Measurements from ENCODE around the gene OPRM1. TPM values are rescaled to one million over a fixed set of nuclear protein-coding genes. Genes with fewer than 3 reads are reported as not detected.

OPRM1 gene
- polyA plus RNA-seq, 5 donors = 0.09 to 0.16 TPM; not detected in 3

DNA sequence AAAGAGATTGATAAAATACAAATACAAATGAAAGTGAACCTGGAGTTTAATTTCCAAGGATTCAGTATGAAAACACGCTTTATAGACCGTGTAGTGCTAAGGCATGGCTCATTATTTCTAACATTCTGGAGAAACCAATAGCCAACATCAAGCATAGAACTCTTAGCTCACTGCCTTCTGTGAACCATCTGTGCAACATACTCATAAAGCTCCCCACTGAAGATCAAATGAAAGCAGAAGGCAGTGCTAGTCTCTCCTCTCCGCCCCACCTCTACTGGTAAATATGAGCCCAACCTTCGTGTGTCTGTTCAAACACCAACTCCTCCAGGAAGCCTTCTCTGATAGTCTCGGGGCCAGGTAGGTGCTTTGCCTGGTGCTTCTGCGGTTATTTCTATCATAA, 163.9 kb downstream of the OPRM1 start:
- no peak for DNase-seq

DNA sequence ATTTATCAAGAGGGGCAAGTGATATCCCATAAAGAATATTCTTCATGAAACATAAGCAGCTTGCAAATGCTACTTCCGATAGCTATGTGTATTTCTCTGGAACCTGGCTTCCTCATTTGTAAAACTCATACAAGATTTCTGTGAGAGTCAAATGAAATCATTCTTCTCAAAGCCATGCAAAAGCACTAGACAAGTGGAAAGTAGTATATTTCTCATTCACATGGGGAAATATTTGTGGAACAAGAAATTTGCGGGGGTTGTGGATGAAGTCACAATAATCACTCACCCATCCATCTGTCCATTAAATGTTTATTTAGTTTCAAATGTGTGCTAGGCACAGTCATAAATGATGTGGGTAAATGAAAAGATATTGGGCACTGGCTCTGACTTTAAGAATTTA, 167.1 kb downstream of the OPRM1 start:
- DNase-seq = no peak

DNA sequence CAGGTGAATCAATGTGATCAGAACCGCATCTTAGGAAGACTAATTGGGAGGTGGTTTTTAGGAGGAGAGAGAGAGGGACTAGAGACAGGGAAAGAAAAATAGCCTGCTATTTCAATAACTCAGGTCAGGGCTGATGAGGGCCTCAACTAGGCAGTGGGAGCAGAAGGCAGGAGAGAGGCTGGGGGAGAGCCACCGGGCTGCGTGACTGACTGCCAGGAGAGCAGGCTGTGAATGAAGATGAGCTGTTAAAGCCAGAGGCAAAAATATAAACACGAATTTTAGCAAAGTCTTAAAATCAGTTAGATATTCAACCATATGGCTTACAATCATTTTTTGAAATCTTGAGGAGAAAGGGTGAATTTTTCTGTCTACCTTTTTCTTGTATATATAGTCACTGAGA, 168.0 kb downstream of the OPRM1 start:
- no peak for DNase-seq

DNA sequence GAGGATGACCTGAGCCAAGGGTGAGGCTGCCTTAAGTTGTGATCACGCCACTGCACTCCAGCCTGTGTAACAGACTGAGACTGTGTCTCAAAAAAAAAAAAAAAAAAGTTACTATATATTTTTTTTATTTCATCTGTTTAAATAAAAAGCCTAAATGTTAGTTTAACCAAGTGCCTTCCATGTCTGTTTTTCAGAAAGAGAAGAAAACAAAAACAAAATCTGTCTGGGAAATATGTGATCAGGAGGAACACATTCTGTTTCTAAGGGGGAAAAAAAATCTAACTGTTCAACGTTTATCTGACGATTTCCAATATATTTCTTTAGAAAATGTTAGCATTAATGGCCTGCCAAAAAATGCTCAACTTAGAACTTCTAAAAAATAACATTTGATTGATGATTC, 170.5 kb downstream of the OPRM1 start:
- no peak for DNase-seq

DNA sequence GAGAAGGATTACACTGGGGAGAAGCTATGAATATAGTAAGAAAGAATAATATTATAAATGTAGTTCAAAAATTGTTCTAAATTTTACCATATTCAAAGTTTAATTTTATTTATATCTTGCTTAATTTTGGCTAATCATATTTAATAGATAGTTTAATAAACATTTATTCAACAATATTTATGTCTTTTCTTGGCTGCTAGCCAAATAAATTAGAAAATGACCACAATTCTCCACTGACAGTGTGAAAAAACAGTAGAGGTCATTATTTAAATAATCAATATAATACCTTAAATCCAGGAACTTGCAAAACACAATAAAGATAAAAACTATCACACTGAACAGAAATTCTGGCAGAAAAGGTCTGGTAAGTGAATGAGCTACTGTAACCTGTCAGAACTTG, 171.6 kb downstream of the OPRM1 start:
- no peak for DNase-seq

DNA sequence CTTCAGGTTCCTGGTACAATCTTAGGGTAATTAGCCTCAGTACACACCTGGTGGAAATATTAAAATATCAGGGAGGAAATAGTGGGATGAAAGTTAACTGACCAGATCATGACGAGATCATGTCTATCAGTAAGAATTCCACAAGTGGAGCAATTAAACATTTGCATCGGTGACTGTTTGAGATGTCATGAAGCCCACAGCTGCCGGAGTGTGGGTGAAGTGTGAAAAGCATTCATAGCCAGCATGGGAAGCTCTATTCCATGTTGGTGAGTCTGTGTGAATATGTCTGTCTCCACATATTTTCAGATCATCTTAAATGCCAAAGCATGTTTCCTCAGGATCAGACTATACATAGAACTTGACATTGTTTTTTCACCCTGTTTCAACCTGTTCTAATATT, 174.7 kb downstream of the OPRM1 start:
- DNase-seq = no peak

DNA sequence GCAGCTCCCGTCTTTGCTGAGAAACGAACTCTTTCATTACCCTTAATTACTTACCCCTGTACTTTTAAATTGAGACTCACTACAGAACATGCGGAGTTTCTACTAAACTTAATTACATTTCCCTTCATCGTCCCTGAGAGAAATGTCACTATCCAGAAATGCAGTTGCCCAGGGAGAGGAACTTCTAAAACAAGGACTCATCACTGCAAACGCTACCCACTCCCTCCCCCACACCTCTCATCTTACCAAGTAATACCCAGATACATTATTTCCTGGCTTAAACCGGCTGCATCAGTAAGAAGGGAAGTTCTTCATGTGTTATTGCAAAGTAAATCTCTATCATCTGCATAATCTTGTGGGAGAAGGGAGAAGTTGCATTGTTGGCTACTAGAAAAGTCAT, 179.3 kb downstream of the OPRM1 start:
- no peak for DNase-seq

DNA sequence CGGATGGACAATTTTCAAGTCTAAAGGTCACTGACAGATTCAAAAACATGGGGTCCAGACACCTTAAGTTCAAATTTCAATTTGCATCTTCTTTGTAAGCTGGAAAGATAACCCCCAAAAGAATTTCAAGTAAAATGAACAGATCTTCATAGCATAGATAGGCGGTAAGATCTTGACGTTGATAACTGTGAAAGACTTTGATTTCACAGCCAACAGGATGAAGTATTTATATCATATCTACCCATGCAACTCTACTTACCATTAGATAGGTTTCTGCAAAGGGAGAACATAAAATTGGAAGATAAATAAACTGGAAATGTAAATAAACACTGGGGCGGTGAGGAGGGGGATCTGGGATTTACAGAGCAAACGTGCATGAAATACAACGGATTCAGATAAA, 179.7 kb downstream of the OPRM1 start:
- DNase-seq = no peak

DNA sequence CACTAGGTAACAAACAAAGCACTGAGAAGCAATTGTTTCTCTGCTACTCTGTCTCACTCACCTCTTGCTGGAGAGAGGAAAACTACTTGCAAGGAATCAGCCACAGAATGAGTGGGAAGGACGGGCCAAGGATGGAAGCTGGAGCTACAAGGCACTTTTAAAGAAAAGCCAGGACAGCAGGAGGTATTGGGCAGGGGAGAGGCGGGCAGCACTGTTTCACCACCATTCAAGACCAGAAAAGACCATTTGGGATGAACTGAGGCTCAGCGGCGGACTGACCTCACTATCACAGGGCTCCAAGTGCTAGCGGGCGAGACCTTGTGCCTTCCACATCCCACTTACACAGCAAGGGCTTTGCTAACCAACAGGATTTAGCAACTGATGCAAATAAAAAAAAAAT, 180.2 kb downstream of the OPRM1 start:
- no peak for DNase-seq

DNA sequence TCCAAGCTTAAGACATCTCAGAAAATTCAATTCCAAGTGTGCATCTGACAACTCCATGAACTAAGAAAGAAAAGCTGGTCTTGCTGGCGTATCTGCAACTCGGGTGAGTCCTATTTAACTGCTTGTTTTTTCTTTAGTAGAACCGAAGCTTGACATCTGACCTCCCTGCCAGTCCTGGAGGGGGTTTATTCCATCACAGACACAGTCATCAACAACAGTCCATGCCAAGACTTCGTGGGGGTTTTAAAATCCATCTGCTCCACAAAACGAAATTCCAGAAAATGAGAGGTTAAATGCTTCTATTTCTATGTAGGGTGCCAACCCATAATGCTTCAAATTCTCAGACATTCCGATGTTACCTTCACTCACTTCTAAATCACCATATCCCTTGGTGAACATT, 183.7 kb downstream of the OPRM1 start:
- DNase-seq = no peak

DNA sequence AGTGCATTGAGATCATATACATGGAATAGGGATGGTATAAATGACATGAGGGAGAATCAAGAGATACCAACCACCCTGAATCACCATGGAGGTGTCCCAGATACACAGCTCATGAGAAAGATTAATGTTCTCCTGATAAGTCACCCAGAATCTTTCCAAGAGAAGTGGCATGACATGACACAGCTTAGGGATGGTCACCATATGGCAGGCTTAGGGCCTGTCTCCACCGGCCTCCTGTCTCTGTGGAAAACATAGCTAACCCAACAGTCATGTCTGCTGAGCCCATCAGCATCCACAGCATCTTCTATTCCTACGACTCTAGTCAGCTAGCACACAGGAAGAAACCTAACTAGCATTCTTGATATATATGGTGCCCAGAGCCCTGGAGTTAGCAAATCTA, 184.3 kb downstream of the OPRM1 start:
- no peak for DNase-seq

DNA sequence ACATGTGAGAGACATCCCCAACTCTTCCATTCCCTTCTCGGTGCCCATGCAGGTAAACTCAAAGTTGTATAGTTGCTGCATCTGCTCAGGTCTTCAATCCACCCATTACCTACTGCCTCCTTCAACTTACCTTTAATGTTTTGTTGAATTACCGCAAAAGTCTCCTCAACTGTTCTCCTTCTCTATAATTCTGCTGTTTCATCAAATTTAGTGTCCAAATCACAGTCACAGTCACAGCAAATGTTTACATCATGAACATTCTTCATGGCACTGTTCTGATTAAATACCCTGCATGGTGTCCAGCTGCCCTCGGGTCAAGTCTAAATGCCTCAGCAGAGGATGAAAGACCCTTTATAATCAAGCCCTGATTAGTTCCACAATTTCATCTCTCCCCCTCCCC, 187.4 kb downstream of the OPRM1 start:
- DNase-seq = no peak

DNA sequence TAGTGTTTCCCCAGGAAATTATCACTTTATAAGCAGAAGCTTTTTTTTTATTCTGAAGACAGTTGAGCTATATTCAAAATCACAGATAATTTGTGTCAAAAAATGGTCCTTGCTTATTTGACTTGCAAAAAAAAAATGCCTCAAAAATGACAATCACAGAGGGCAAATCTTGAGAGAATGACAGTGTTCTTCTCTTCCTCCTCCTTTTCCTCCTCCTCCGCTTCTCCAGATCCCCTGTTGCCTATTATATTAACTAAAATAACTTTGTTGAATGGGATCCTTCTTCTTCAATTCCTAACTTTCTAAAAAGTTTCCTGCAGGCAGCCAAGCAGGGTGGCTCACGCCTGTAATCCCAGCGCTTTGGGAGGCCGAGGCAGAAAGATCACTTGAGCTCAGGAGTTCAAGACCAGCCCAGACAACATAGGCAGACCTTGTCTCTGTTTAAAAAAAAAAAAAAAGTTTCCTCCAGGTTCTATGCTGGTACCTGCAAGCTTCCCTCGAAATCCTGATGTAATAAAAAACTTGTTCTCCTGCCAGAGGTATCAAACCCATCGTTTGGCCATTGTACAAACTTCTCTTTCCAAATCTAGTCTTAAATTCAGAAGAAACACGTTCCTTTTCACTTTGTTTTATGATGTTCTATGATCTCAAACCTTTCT, 189.0 kb downstream of the OPRM1 start:
- DNase-seq = no peak

DNA sequence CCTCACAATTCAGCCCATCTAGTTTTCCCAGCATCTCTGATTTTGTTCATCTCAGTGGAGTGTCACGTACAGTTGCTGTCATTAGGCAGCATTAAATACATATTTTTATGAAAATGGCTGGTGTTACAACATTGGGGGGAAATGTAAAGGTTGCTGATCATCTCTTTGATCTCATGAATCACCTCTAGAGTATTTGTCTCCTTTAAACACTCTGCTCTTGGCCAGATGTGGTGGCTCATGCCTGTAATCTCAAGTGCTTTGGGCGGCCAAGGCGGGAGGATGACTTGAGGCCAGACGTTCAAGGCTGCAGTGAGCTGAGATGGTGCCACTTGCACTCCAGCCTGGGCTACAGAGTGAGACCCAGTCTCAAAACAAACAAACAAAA, 189.5 kb downstream of the OPRM1 start:
- no peak for DNase-seq

DNA sequence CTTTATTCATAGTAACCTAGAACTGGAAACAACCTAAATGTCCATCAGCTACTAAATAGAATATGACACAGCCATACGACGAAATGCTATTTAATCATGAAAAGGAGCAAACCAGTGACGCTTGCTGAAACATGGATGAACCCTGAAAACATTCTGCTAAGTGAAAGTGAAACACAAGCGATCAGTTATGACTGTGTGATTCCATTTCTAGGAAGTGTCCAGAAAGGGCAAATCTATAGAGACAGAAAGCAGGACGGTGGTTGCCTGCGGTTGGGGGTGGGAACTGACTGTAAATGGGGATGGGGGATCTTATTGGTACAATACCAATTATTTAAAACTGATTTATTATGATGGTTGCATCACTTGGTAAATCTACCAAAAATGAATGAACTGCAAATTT, 190.7 kb downstream of the OPRM1 start:
- DNase-seq = no peak

DNA sequence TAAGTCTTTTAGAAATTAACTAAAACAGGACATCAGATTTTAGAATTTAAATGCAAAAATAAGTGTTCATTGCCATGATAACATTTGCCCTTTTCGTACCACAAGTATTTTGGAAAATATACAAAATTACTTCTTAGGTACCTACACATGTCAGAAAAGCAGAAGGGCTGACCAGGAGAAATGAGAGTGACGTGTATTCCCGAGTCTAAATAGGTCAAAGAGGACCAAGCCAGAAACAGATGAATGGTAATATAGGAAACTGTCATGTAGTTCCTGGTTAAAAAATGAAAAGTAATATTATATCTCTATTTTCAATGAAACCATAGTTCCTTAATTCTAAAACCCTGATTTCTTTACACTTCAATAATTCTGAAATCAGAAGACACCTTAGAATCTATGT, 191.4 kb downstream of the OPRM1 start:
- DNase-seq = no peak

DNA sequence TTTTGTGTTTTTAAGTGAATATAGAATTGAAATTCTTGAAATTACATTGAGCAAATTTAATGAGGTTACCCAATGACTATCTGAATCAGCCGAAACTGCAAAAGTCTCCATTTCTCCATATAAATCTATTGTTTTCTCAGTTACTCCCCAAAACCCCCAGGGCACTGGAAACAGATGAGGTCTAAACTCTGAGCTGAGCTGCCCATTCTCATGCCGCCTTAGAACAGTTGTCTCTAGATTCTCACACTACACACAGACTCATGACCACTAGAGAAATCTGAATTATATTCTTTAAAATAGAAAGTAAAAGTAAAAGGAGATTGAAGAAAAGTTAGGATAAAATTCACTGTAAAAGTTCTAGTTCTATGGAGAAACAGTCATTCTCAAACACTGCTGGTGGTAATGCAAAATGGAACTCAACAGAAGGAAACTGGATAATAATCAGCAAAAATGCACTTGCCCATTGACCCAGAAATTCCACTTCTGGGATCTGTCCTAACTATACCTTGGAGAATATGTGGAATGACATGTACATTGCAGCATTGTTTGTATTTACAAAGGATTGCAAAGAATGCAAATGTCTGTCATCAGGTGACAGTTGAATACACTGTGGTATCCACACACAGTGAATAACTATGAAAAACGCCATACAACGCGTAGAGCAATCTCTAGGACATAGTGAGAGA, 192.0 kb downstream of the OPRM1 start:
- no peak for DNase-seq

DNA sequence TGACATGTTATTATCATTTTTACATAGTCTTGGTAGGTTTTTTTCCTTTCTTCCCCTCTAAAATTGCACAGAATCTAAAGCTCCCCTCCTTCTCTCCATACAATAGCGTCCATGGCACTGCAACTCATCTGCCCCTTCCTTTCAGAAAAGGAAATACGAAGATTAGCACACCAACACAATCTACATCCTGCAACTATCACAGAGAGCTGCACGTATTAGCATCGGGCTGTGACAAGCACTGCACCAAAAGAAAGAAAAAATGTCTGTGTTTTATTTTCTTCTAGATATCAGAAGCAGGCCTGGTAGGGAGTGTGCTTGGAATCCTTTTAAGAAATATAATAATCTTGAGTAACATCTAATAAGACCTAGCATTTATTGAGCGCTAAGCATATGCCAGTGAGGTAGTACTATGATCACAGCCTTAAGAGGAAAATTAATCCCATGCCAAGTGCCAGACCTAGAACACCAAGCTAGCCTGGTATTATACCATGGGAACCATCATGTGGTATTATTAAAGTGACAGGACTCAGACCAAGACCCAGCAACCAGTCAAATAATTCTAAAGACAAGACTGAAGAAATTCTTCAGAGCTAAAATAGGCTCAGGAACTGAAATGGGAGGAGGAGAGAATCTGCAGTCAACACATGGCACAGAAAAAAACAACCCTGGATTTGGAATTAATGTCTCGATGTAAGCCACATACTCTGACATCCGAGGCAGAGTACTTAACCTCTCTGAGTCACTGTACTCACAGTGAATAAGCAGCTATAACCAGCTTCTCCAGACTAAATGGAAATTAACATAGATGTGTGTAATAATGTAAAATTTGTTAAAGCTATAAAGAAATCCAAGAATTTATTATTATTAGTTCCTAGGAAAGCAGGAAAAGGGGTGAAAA, 193.2 kb downstream of the OPRM1 start:
- no peak for DNase-seq

DNA sequence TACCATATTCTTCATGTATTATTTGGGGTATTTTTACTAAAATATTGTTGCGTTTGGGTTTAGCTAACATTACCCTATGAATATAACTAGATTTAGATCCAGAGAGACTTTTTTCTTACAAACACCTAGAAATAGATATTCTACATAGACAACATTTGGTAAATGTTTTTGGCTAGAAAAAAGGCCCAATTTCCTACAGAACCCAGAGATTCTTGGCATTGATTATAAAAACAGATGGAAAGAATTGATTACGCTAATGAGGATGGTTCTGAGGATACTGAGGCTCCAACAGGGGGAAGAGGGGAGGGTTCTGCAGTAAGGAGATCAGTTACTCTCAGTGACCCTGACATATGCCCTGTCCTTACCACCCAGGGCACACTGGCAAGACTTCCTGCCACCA, 194.3 kb downstream of the OPRM1 start:
- no peak for DNase-seq

DNA sequence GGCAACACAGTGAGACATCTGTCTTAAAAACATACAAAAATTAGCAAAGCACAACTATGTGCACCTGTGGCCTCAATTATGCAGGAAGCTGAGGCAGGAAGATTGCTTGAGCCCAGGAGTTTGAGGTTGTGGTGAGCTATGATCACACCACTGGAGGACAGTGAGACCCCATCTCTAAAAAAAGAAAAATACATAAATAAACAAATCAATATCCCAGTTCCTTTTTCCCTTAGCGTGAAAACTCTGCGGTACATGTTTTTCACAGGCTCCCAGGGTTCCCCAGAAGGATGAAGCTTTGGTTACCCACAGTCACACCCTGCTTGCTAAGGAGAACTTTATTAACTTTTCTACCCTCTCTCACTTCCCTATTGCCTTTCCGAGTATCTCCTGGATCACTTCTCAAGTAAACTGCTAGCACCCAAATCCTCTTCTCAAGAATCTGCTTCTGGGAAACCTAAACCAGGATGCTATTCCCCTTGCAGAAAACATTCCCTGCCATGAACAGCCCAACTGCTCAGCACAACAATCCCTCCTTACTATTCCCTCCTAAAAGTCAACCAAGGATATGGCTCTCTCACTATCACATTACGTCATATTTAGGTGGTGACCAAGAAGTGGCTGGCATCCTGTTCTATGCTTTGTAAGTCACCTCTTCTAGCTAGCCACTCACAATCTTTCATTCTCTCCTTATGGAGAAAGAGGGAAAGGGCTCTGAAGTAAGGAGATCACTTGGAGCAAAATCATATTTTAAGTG, 195.2 kb downstream of the OPRM1 start:
- DNase-seq = no peak

DNA sequence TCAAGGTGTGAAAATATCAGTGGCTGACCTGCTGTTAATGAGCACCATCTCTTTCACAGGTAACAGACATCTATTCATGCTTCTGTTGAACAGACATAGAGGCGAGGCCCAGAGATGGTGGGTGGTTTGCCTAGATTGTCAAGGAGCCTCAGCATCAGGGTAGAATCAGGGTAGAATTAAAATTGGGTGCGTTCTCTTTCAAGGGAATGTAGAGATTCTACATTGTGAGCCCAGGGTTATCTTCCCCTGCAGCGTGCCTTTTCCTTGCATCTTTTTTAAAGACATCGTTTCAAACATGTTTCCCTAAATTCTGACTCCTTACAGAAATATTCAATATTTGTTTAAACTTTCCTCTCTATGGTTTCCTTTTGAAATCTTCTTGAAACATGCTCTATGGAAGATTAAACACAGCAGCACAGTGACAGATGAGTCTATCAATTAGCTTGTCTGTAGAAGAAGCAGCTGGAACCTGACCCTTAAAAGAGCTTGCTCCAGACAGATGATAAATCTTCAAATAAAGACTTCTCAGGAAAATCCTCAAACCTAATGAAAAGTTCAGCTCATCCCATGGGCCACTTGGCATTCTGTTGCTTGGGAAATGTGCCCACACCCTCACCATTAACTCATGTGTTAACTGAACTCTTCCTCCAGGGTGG, 197.7 kb downstream of the OPRM1 start:
- no peak for DNase-seq

DNA sequence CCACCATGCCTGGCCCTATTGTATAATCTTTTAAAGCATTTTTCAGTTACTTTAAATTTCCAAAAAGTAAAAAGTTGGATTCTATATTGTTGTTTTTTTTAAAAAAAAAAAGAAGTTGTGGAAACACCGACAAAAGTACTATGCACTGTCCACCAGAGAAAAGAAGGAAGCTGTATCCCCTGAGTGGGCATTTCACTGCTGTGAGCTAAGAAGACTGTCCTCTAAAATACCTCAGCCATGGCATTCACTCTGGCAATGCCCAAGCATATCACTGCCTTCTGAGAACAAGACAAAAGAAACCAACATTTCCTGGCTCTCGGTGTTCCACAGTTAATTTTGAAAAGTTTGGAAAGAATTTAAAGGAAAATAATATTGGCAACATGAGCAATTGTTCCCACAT, 199.8 kb downstream of the OPRM1 start:
- no peak for DNase-seq
